ENCODE results near the gene ACVRL1. TPM values are rescaled to one million over a fixed set of nuclear protein-coding genes. Genes with fewer than 3 reads are reported as not detected.
A peak's percentile ranks its signal among the peaks of the same experiment; 100 is the strongest.

Gene ACVRL1
- total and polyA plus RNA-seq, 2 donors (not counting 1 experiment from before 2014, with no cell fraction given), result 8.9 to 36.2 TPM

- Histone ChIP-seq H3K79me2 (ENCODE audit: control insufficient read depth, insufficient read depth, low read length) (peaks cover 24% of the 10 kb centered on the region), H3K9ac (ENCODE audit: insufficient read depth, low read length) (no peak overlapping the region), H3K4me2 (ENCODE audit: extremely low read depth, insufficient read depth, low read length) (peak overlapping the region; percentile 7), H3K4me1 (ENCODE audit: control insufficient read depth, extremely low read depth, insufficient read depth, low read length) (peaks cover 6% of the 10 kb centered on the region), H4K20me1 (ENCODE audit: control insufficient read depth, extremely low read depth, insufficient read depth, low read length) (no peaks in the 10 kb centered on the region), H3K27ac (ENCODE audit: insufficient read depth, low read length) (no peak overlapping the region), H3K27me3 (ENCODE audit: control insufficient read depth, insufficient read depth, low read length) (peaks cover 5% of the 10 kb centered on the region), H3K36me3 (ENCODE audit: control insufficient read depth, insufficient read depth, low read length) (no peaks in the 10 kb centered on the region), H2AFZ (ENCODE audit: low read length) (no peak overlapping the region), H3K4me3 (replicated peaks in 1 of 4; ENCODE audit: control extremely low read depth in 1 of 4, insufficient read depth in 1 of 4, low read depth in 3 of 4, low read length in 4 of 4) (peak overlapping the region in 1 of 4 experiments; percentile 8), H3K9me3 (ENCODE audit: control insufficient read depth, insufficient read depth, low read depth, low read length) (no peaks in the 10 kb centered on the region)
- DNase-seq (ENCODE audit: low read depth in 2 of 2), result peak in 1 of 2 donors; percentile 37
- no peak for TF ChIP-seq EZH2 (IDR thresholded peaks at IDR 0.05; ENCODE audit: low read length, missing control alignments)
- TF ChIP-seq CTCF (conservative IDR thresholded peaks at IDR 0.05 in 1 of 2, IDR thresholded peaks at IDR 0.05 in 1 of 2; ENCODE audit: low read depth in 1 of 2, low read length in 2 of 2), result no peak
Observed at GRCh38 chr12:51954561-51955361, 47.5 kb downstream of the ACVRL1 start.

GRCh38 chr12:51955702-51956101, 48.4 kb downstream of the ACVRL1 start:
- no peak overlapping the region for H3K4me2 ChIP-seq (ENCODE audit: extremely low read depth, insufficient read depth, low read length)
- no peaks in the 10 kb centered on the region for H4K20me1 ChIP-seq (ENCODE audit: control insufficient read depth, extremely low read depth, insufficient read depth, low read length)
- TF ChIP-seq EZH2 (IDR thresholded peaks at IDR 0.05; ENCODE audit: low read length, missing control alignments), result no peak
- no peak for TF ChIP-seq CTCF (conservative IDR thresholded peaks at IDR 0.05 in 1 of 2, IDR thresholded peaks at IDR 0.05 in 1 of 2; ENCODE audit: low read depth in 1 of 2, low read length in 2 of 2)

GRCh38 chr12:51958542-51958941, 51.2 kb downstream of the ACVRL1 start:
- Histone ChIP-seq H3K27me3 (ENCODE audit: control insufficient read depth, insufficient read depth, low read length) (no peaks in the 10 kb centered on the region), H3K4me1 (ENCODE audit: control insufficient read depth, extremely low read depth, insufficient read depth, low read length) (peaks cover 6% of the 10 kb centered on the region), H3K4me2 (ENCODE audit: extremely low read depth, insufficient read depth, low read length) (no peak overlapping the region), H4K20me1 (ENCODE audit: control insufficient read depth, extremely low read depth, insufficient read depth, low read length) (no peaks in the 10 kb centered on the region), H3K79me2 (ENCODE audit: control insufficient read depth, insufficient read depth, low read length) (peaks cover 18% of the 10 kb centered on the region), H3K4me3 (replicated peaks in 1 of 4; ENCODE audit: control extremely low read depth in 1 of 4, insufficient read depth in 1 of 4, low read depth in 3 of 4, low read length in 4 of 4) (no peak overlapping the region), H3K27ac (ENCODE audit: insufficient read depth, low read length) (no peak overlapping the region), H2AFZ (ENCODE audit: low read length) (no peak overlapping the region), H3K36me3 (ENCODE audit: control insufficient read depth, insufficient read depth, low read length) (no peaks in the 10 kb centered on the region), H3K9ac (ENCODE audit: insufficient read depth, low read length) (no peak overlapping the region), H3K9me3 (ENCODE audit: control insufficient read depth, insufficient read depth, low read depth, low read length) (no peaks in the 10 kb centered on the region)
- no peak for TF ChIP-seq CTCF (conservative IDR thresholded peaks at IDR 0.05 in 1 of 2, IDR thresholded peaks at IDR 0.05 in 1 of 2; ENCODE audit: low read depth in 1 of 2, low read length in 2 of 2)
- TF ChIP-seq EZH2 (IDR thresholded peaks at IDR 0.05; ENCODE audit: low read length, missing control alignments), result no peak
- no peak for DNase-seq (ENCODE audit: low read depth in 2 of 2)

More at GRCh38 chr12:51955702-51956101, 48.4 kb downstream of the ACVRL1 start:
- Histone ChIP-seq H3K79me2 (ENCODE audit: control insufficient read depth, insufficient read depth, low read length) (peaks cover 25% of the 10 kb centered on the region), H3K9me3 (ENCODE audit: control insufficient read depth, insufficient read depth, low read depth, low read length) (no peaks in the 10 kb centered on the region), H3K9ac (ENCODE audit: insufficient read depth, low read length) (no peak overlapping the region), H3K4me3 (replicated peaks in 1 of 4; ENCODE audit: control extremely low read depth in 1 of 4, insufficient read depth in 1 of 4, low read depth in 3 of 4, low read length in 4 of 4) (no peak overlapping the region), H3K36me3 (ENCODE audit: control insufficient read depth, insufficient read depth, low read length) (no peaks in the 10 kb centered on the region), H3K27ac (ENCODE audit: insufficient read depth, low read length) (no peak overlapping the region), H3K27me3 (ENCODE audit: control insufficient read depth, insufficient read depth, low read length) (no peaks in the 10 kb centered on the region), H3K4me1 (ENCODE audit: control insufficient read depth, extremely low read depth, insufficient read depth, low read length) (peaks cover 6% of the 10 kb centered on the region), H2AFZ (ENCODE audit: low read length) (no peak overlapping the region)
- DNase-seq (ENCODE audit: low read depth in 2 of 2), result no peak

Data from fibroblast of lung (primary cell).